ENCODE measurements around the gene KSR2. TPM values are rescaled to one million over a fixed set of nuclear protein-coding genes. Genes with fewer than 3 reads are reported as not detected.

Gene KSR2
- total RNA-seq, 1 experiment from 2014 or later, result 0.02 TPM

GRCh38 chr12:117649796-117650195, 319.0 kb downstream of the KSR2 start:
- Mint-ChIP-seq H3K9me3 (ENCODE audit: unreplicated experiment) (peaks cover 11% of the 10 kb centered on the region), H3K4me3 (ENCODE audit: unreplicated experiment) (no peak overlapping the region)

GRCh38 chr12:117646520-117646919, 322.3 kb downstream of the KSR2 start:
- ChIA-PET CTCF (interaction anchor here (1.0 kb wide), 1 partner anchor 59 kb away, joined by 4 read pairs; no protein-coding TSS in a partner anchor), POLR2A (no interaction called here)
- no peak for TF ChIP-seq CTCF (IDR thresholded peaks at IDR 0.05; ENCODE audit: unreplicated experiment)
- Mint-ChIP-seq H3K36me3 (ENCODE audit: insufficient read depth, unreplicated experiment) (no peaks in the 10 kb centered on the region), H3K4me1 (ENCODE audit: insufficient read depth, unreplicated experiment) (peaks cover 12% of the 10 kb centered on the region), H3K27ac (ENCODE audit: low read depth, unreplicated experiment) (no peak overlapping the region), H3K27me3 (ENCODE audit: insufficient read depth, unreplicated experiment) (peaks cover 13% of the 10 kb centered on the region), H3K9me3 (ENCODE audit: unreplicated experiment) (peaks cover 6% of the 10 kb centered on the region), H3K4me3 (ENCODE audit: unreplicated experiment) (no peak overlapping the region)
- intact Hi-C loops (cut with micrococcal nuclease), result no loop called here
- DNase-seq (ENCODE audit: unreplicated experiment), result no peak
- no TSS peak for BruUV-seq (replicated peaks)

More at GRCh38 chr12:117649796-117650195, 319.0 kb downstream of the KSR2 start:
- Mint-ChIP-seq H3K36me3 (ENCODE audit: insufficient read depth, unreplicated experiment) (no peaks in the 10 kb centered on the region), H3K27me3 (ENCODE audit: insufficient read depth, unreplicated experiment) (peaks cover 13% of the 10 kb centered on the region), H3K27ac (ENCODE audit: low read depth, unreplicated experiment) (no peak overlapping the region), H3K4me1 (ENCODE audit: insufficient read depth, unreplicated experiment) (peaks cover 10% of the 10 kb centered on the region)
- no peak for DNase-seq (ENCODE audit: unreplicated experiment)
- no TSS peak for BruUV-seq (replicated peaks)
- POLR2A ChIA-PET, result no interaction called here
- TF ChIP-seq CTCF (IDR thresholded peaks at IDR 0.05; ENCODE audit: unreplicated experiment), result no peak
- intact Hi-C loops (cut with micrococcal nuclease), result no loop called here
- CTCF ChIA-PET, result no interaction called here

GRCh38 chr12:117645473-117645872, 323.3 kb downstream of the KSR2 start:
- no TSS peak for BruUV-seq (replicated peaks)
- Mint-ChIP-seq H3K4me3 (ENCODE audit: unreplicated experiment) (no peak overlapping the region), H3K36me3 (ENCODE audit: insufficient read depth, unreplicated experiment) (no peaks in the 10 kb centered on the region), H3K27me3 (ENCODE audit: insufficient read depth, unreplicated experiment) (peaks cover 13% of the 10 kb centered on the region), H3K4me1 (ENCODE audit: insufficient read depth, unreplicated experiment) (peaks cover 12% of the 10 kb centered on the region), H3K27ac (ENCODE audit: low read depth, unreplicated experiment) (no peak overlapping the region), H3K9me3 (ENCODE audit: unreplicated experiment) (no peaks in the 10 kb centered on the region)
- intact Hi-C loops (cut with micrococcal nuclease), result no loop called here
- POLR2A ChIA-PET, result no interaction called here
- no peak for TF ChIP-seq CTCF (IDR thresholded peaks at IDR 0.05; ENCODE audit: unreplicated experiment)
- no peak for DNase-seq (ENCODE audit: unreplicated experiment)
- CTCF ChIA-PET, result no interaction called here

GRCh38 chr12:117643971-117644370, 324.8 kb downstream of the KSR2 start:
- H3K9me3 Mint-ChIP-seq (ENCODE audit: unreplicated experiment), result no peaks in the 10 kb centered on the region
- peaks cover 12% of the 10 kb centered on the region for H3K4me1 Mint-ChIP-seq (ENCODE audit: insufficient read depth, unreplicated experiment)
- intact Hi-C loops (cut with micrococcal nuclease), result no loop called here
- BruUV-seq (replicated peaks), result no TSS peak
- no peaks in the 10 kb centered on the region for H3K36me3 Mint-ChIP-seq (ENCODE audit: insufficient read depth, unreplicated experiment)
- H3K27me3 Mint-ChIP-seq (ENCODE audit: insufficient read depth, unreplicated experiment), result peaks cover 13% of the 10 kb centered on the region
- H3K4me3 Mint-ChIP-seq (ENCODE audit: unreplicated experiment), result no peak overlapping the region
- ChIA-PET CTCF (no interaction called here), POLR2A (no interaction called here)
- TF ChIP-seq CTCF (IDR thresholded peaks at IDR 0.05; ENCODE audit: unreplicated experiment), result no peak
- H3K27ac Mint-ChIP-seq (ENCODE audit: low read depth, unreplicated experiment), result no peak overlapping the region
- DNase-seq (ENCODE audit: unreplicated experiment), result no peak

Data from MCF 10A (cell line).